ENCODE measurements around the gene DAPK2.
A peak's percentile ranks its signal among the peaks of the same experiment; 100 is the strongest.
"Not testable (repeated sequence)": the region's sequence is repeated elsewhere in the genome, so short reads cannot be mapped to it uniquely, and the experiment has no call there.

DAPK2 gene

DNA sequence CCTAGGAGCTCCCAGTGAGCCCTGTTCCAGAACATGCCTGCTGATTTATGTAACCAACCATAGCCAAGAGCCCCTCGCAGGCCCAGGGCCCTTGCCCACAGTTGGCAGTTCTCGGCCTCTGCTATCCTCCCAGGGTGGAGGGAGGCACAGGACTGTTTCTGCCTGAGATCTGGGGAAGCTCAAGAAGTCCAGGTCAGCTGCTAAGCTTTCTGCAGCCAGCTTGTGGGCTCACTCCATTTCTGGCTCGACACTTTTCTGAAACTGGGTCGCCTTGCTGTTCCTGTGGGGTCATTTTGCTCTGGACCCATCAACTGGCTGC is 140.1 kb downstream of the DAPK2 start:
- no peak for DNase-seq (ENCODE audit: insufficient read length, low spot score)
- no peak for FAIRE-seq
- no peak for TF ChIP-seq PAX5 (IDR thresholded peaks at IDR 0.05; ENCODE audit: insufficient read depth, low read length, severe bottlenecking)
- no peak for TF ChIP-seq TAF1 (IDR thresholded peaks at IDR 0.05; ENCODE audit: low read depth, low read length)
- no peak for TF ChIP-seq POLR2AphosphoS5 (IDR thresholded peaks at IDR 0.05; ENCODE audit: low read depth, low read length)
- TF ChIP-seq SPI1 (IDR thresholded peaks at IDR 0.05; ENCODE audit: low read depth, low read length) = no peak
- no peak for TF ChIP-seq POLR2A (IDR thresholded peaks at IDR 0.05; ENCODE audit: low read depth, low read length)

DNA sequence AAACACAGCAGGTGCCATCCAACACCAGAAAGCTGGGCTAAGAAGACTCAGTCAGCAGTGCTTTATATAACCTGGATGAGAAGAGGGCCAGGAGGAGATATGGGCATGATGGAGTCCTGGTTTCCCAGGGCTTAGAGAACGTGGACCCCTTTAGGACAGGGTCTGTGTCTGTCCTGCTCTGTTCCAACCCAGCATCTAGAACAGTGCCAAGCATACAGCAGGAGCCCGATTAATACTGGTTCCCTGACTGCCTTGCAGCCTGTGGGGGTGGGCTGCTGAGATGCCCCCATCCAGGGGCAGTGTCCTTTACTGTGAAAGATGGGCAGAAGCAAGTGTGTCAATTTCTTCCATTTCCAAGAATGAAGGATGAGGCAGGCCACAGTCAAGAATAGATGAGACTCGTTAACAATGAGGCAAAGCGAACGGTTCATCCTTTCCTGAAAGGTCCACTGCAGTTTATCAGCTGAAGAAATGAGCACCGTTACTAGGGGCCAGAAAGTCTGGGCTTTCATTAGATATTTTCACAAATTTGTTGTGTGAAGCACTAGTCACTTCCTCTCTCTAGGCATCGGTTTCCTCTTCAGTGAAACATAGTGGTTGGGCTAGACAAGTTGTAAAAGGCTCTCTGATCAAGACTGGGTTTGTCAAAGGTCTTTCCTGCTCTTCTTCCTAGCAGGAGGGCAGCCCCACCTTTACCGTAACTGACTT is 140.6 kb downstream of the DAPK2 start:
- DNase-seq (ENCODE audit: insufficient read length, low spot score) = peak; percentile 48
- peak; percentile 62 for FAIRE-seq
- peak; percentile 88 for TF ChIP-seq SPI1 (IDR thresholded peaks at IDR 0.05; ENCODE audit: low read depth, low read length)
- no peak for TF ChIP-seq POLR2A (IDR thresholded peaks at IDR 0.05; ENCODE audit: low read depth, low read length)

DNA sequence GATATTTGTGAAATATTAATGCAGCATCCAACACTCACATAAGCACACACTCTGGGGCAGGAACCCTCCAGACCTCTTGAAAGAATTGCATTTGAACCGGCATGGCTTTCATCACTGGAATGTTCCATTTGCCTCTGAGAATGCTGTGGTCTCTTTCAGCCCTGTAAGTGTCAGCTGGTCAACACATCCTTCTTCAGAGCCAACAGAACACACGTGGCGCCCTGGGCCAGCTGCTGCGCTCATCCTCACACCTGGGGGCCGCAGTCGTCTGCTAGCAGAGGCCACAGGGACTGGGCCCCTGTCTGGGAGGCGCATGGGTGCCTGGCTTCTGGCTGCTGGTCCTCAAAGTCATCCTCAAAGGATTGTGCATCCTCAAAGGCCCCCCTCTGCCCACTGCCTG is 141.2 kb downstream of the DAPK2 start:
- DNase-seq (ENCODE audit: insufficient read length, low spot score) = no peak
- FAIRE-seq = no peak
- TF ChIP-seq PAX5 (IDR thresholded peaks at IDR 0.05; ENCODE audit: insufficient read depth, low read length, severe bottlenecking) (no peak), POU2F2 (IDR thresholded peaks at IDR 0.05; ENCODE audit: low read depth, low read length) (no peak), SPI1 (IDR thresholded peaks at IDR 0.05; ENCODE audit: low read depth, low read length) (no peak), POLR2A (IDR thresholded peaks at IDR 0.05; ENCODE audit: low read depth, low read length) (no peak), POLR2AphosphoS5 (IDR thresholded peaks at IDR 0.05; ENCODE audit: low read depth, low read length) (no peak), TAF1 (IDR thresholded peaks at IDR 0.05; ENCODE audit: low read depth, low read length) (no peak)

DNA sequence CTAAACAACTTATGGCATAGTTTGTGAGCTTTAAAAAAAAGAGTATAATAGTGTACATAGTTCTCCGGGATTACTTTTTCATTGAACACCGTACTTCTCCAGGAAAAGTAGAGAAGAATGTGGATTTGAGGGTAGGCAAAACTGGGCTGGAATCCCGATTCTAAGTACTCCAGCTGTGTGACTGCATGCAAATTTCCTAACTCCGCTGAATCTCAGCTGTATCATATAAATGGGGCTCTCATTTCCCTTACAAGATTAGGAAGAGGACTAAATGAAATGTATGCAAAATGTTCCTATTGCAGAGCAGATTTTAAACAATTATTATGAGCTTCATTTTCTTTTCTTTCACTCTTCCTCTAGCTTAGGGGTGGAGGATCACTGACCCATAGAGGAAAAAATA is 142.2 kb downstream of the DAPK2 start:
- FAIRE-seq = no peak
- DNase-seq (ENCODE audit: insufficient read length, low spot score) = no peak
- TF ChIP-seq SPI1 (IDR thresholded peaks at IDR 0.05; ENCODE audit: low read depth, low read length) (no peak), PAX5 (IDR thresholded peaks at IDR 0.05; ENCODE audit: insufficient read depth, low read length, severe bottlenecking) (no peak), POLR2AphosphoS5 (IDR thresholded peaks at IDR 0.05; ENCODE audit: low read depth, low read length) (no peak), TAF1 (IDR thresholded peaks at IDR 0.05; ENCODE audit: low read depth, low read length) (no peak), POU2F2 (IDR thresholded peaks at IDR 0.05; ENCODE audit: low read depth, low read length) (no peak), POLR2A (IDR thresholded peaks at IDR 0.05; ENCODE audit: low read depth, low read length) (no peak)

DNA sequence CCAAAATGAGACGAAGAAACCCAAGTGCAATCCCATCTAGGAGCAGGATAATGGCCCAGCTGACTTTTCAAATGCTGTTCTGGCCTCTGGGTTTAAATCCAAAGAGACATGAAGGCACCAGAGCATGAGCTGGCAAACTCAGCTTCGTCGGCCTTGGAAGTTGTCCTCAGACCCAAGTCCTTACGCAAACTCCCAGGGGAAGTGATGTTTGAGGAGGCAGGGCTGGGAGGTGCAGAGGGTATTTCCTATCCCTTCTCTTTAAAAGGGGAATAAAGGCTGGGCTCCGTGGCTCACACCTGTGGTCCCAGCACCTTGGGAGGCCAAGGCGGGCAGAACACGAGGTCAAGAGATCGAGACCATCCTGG is 143.6 kb downstream of the DAPK2 start:
- TF ChIP-seq PAX5 (IDR thresholded peaks at IDR 0.05; ENCODE audit: insufficient read depth, low read length, severe bottlenecking) (no peak), POU2F2 (IDR thresholded peaks at IDR 0.05; ENCODE audit: low read depth, low read length) (no peak), POLR2AphosphoS5 (IDR thresholded peaks at IDR 0.05; ENCODE audit: low read depth, low read length) (no peak), SPI1 (IDR thresholded peaks at IDR 0.05; ENCODE audit: low read depth, low read length) (no peak), TAF1 (IDR thresholded peaks at IDR 0.05; ENCODE audit: low read depth, low read length) (no peak), POLR2A (IDR thresholded peaks at IDR 0.05; ENCODE audit: low read depth, low read length) (no peak)
- DNase-seq (ENCODE audit: insufficient read length, low spot score) (no peak), FAIRE-seq (no peak)

DNA sequence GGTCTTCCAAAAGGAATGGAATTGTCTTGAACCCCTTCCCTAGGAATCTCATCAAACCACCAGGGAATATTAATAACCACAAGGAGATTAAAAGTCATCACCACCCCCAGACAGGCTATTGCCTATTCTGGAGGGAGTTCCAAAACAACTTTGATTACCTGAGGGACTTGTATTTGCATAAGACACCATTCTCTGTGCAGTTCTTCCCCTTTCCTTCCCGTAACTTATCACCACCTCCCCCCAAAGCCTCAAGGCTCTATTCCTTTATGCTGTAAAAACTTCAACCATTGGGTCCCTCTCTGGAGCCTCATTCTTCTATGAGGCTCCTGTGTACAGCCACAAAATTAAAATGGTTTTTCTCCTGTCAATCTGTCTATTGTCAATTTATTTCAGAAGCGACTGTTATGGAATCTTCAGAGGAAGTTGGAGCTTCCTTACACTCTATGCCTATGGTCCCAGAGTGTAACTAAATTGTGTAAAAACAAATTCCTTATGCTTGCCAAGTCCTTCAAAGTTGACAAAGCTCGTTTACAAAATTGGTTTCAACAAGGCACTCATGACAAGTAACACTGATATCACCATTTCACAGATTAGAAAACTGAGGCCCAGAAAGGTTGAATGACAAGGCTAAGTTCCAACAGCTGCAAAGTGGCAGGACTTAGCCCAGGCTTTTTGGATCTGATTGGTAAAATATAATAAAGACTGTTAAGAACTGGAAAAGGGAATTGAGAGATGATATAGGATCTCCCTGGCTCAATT is 144.2 kb downstream of the DAPK2 start:
- TF ChIP-seq POLR2A (IDR thresholded peaks at IDR 0.05; ENCODE audit: low read depth, low read length) (no peak), POU2F2 (IDR thresholded peaks at IDR 0.05; ENCODE audit: low read depth, low read length) (no peak), POLR2AphosphoS5 (IDR thresholded peaks at IDR 0.05; ENCODE audit: low read depth, low read length) (no peak), TAF1 (IDR thresholded peaks at IDR 0.05; ENCODE audit: low read depth, low read length) (no peak), SPI1 (IDR thresholded peaks at IDR 0.05; ENCODE audit: low read depth, low read length) (no peak), PAX5 (IDR thresholded peaks at IDR 0.05; ENCODE audit: insufficient read depth, low read length, severe bottlenecking) (no peak)
- DNase-seq (ENCODE audit: insufficient read length, low spot score) (no peak), FAIRE-seq (no peak)

DNA sequence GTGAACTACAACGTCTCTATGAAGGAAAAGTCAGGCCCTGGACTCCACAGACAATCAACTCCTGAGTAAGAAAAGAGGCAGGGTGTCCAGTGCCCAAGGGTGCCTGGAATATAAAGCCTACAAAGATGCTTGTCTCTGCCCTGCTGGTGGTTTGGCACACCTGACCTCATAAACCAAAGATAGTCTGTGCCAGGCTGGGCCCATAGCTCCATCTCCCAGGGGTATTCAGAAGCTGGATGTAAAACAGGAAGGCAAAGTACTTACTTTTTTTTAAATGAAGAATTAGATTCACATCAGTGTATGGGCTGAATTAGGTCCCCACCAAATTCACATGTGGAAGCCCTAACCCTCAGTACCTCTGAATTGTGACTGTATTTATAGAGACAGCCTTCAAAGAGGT is 146.0 kb downstream of the DAPK2 start:
- no peak for FAIRE-seq
- DNase-seq (ENCODE audit: insufficient read length, low spot score) = no peak
- TF ChIP-seq TAF1 (IDR thresholded peaks at IDR 0.05; ENCODE audit: low read depth, low read length) (no peak), POLR2AphosphoS5 (IDR thresholded peaks at IDR 0.05; ENCODE audit: low read depth, low read length) (no peak), PAX5 (IDR thresholded peaks at IDR 0.05; ENCODE audit: insufficient read depth, low read length, severe bottlenecking) (no peak), POU2F2 (IDR thresholded peaks at IDR 0.05; ENCODE audit: low read depth, low read length) (no peak), SPI1 (IDR thresholded peaks at IDR 0.05; ENCODE audit: low read depth, low read length) (no peak)

DNA sequence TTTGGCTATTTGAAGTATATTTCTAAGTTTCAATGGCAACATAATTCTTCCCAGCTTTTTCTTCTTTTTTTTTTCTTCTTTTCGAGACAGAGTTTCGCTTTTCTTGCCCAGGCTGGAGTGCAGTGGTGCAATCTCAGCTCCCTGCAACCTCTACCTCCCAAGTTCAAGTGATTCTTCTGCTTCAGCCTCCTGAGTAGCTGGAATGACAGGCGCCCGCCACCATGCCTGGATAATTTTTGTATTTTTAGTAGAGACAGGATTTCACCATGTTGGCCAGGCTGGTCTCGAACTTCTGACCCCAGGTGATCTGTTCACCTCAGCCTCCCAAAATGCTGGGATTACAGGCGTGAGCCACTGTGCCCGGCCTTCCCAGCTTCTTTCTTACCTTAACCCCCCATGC is 146.7 kb downstream of the DAPK2 start:
- DNase-seq (ENCODE audit: insufficient read length, low spot score); FAIRE-seq: not testable (repeated sequence)

DNA sequence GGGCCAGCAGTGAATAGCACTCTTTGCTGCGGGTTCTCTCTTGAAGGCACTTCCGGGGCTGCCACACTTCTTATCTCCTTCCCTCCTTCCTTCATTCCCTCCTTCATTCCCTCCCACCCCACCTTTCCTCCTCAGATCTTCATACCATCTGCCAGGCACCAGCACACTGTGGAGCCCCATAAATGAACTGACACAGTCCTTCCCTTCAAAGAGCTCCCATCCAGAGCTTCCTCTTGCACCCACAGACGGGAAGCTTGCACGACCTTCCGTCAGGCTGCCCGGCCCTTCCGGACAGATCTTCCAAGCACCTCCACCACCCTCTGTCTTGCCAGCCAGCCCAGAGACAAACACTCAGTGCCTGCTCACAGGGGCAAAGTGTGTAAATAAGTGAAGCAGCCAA is 147.1 kb downstream of the DAPK2 start:
- DNase-seq (ENCODE audit: insufficient read length, low spot score) = no peak
- no peak for TF ChIP-seq POLR2AphosphoS5 (IDR thresholded peaks at IDR 0.05; ENCODE audit: low read depth, low read length)
- no peak for TF ChIP-seq POU2F2 (IDR thresholded peaks at IDR 0.05; ENCODE audit: low read depth, low read length)
- TF ChIP-seq POLR2A (IDR thresholded peaks at IDR 0.05; ENCODE audit: low read depth, low read length) = no peak
- TF ChIP-seq TAF1 (IDR thresholded peaks at IDR 0.05; ENCODE audit: low read depth, low read length) = no peak
- no peak for TF ChIP-seq SPI1 (IDR thresholded peaks at IDR 0.05; ENCODE audit: low read depth, low read length)
- no peak for TF ChIP-seq PAX5 (IDR thresholded peaks at IDR 0.05; ENCODE audit: insufficient read depth, low read length, severe bottlenecking)
- no peak for FAIRE-seq
